ENCODE data around the gene ZBTB40. TPM values are rescaled to one million over a fixed set of nuclear protein-coding genes. Genes with fewer than 3 reads are reported as not detected.

ZBTB40 gene
- total RNA-seq, 1 experiment from 2014 or later, result 19.5 TPM

DNA sequence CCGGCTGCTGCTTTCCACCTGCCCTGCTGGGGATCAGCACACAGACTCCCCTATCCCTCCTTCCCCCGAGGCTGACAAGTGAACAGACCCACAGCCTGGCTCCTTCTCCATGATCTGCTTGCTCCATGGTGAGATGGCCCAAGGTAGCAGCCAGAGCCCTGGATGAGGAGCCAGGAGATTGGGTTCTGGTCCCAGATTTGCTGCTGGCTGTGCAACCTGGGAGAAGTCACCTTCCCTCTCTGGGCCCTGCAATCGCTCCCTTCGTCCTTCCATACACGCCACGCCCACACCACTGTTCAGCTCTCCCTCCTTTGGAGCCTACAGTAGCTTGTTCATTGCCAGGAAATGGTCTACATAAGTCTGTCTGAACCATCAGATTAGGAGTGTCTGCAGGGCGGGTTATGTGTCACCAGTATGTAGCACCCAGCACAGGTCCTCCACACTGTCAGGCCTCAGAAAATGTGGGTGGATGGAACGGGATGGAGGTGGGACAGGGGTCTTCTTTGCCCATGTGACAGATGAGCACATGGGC is 102.4 kb downstream of the ZBTB40 start:
- Histone ChIP-seq H3K36me3 (ENCODE audit: control insufficient read depth in 1 of 2, insufficient read depth in 2 of 2, low read length in 2 of 2) (no peaks in the 10 kb centered on the region), H3K27me3 (ENCODE audit: insufficient read depth, low read length) (no peaks in the 10 kb centered on the region), H3K9ac (ENCODE audit: low read length) (no peak overlapping the region), H3K4me3 (replicated peaks in 1 of 2; ENCODE audit: low read depth in 1 of 2, low read length in 2 of 2) (no peak overlapping the region), H3K9me2 (ENCODE audit: insufficient read depth) (no peaks in the 10 kb centered on the region), H3K9me3 (ENCODE audit: control insufficient read depth in 1 of 2, insufficient read depth in 1 of 2, low read depth in 1 of 2, low read length in 2 of 2) (no peaks in the 10 kb centered on the region), H4K20me1 (ENCODE audit: insufficient read depth) (no peaks in the 10 kb centered on the region), H3K27ac (ENCODE audit: low read depth, low read length) (no peak overlapping the region), H3K4me2 (ENCODE audit: low read length) (no peak overlapping the region), H3K4me1 (ENCODE audit: control insufficient read depth in 1 of 2, insufficient read depth in 2 of 2, low read length in 2 of 2) (no peaks in the 10 kb centered on the region), H3K79me2 (ENCODE audit: insufficient read depth, low read length) (no peaks in the 10 kb centered on the region), H2AFZ (ENCODE audit: low read depth, low read length, poor library complexity, severe bottlenecking) (no peak overlapping the region)
- RAD21 ChIA-PET (ENCODE audit: low non-redundant PET in 1 of 2, low total read pairs in 2 of 2, uncharacterized antibody in 2 of 2, unreplicated experiment in 2 of 2), result no interaction called here
- CTCF ChIA-PET, result no interaction called here
- intact Hi-C loops (cut with micrococcal nuclease), result no loop called here
- DNase-seq (ENCODE audit: low read depth, low spot score) (no peak), ATAC-seq (no peak)
- POLR2A ChIA-PET, result no interaction called here
- BruUV-seq (replicated peaks), result no TSS peak
- TF ChIP-seq CEBPB (IDR thresholded peaks at IDR 0.05; ENCODE audit: low read depth) (no peak), EZH2 (IDR thresholded peaks at IDR 0.05) (no peak), YY1 (IDR thresholded peaks at IDR 0.05; ENCODE audit: extremely low read depth, insufficient replicate concordance, low read depth, low read length) (no peak), RAD21 (IDR thresholded peaks at IDR 0.05; ENCODE audit: low read depth) (no peak), SIN3A (IDR thresholded peaks at IDR 0.05; ENCODE audit: low read depth) (no peak), SP1 (IDR thresholded peaks at IDR 0.05; ENCODE audit: low read depth) (no peak), FOSL1 (IDR thresholded peaks at IDR 0.05; ENCODE audit: low read depth) (no peak), ELF1 (IDR thresholded peaks at IDR 0.05; ENCODE audit: borderline replicate concordance, low read depth) (no peak), EGR1 (IDR thresholded peaks at IDR 0.05; ENCODE audit: low read depth) (no peak), POLR2AphosphoS5 (IDR thresholded peaks at IDR 0.05; ENCODE audit: low read depth, low read length) (no peak), SRF (IDR thresholded peaks at IDR 0.05; ENCODE audit: low read depth) (no peak), JUND (IDR thresholded peaks at IDR 0.05) (no peak), POLR2A (IDR thresholded peaks at IDR 0.05; ENCODE audit: borderline replicate concordance, extremely low read depth, insufficient read depth, insufficient read length) (no peak), ZFX (IDR thresholded peaks at IDR 0.05) (no peak), ZNF274 (IDR thresholded peaks at IDR 0.05; ENCODE audit: low read depth, low read length) (no peak)
- TF ChIP-seq, protein P1, sequence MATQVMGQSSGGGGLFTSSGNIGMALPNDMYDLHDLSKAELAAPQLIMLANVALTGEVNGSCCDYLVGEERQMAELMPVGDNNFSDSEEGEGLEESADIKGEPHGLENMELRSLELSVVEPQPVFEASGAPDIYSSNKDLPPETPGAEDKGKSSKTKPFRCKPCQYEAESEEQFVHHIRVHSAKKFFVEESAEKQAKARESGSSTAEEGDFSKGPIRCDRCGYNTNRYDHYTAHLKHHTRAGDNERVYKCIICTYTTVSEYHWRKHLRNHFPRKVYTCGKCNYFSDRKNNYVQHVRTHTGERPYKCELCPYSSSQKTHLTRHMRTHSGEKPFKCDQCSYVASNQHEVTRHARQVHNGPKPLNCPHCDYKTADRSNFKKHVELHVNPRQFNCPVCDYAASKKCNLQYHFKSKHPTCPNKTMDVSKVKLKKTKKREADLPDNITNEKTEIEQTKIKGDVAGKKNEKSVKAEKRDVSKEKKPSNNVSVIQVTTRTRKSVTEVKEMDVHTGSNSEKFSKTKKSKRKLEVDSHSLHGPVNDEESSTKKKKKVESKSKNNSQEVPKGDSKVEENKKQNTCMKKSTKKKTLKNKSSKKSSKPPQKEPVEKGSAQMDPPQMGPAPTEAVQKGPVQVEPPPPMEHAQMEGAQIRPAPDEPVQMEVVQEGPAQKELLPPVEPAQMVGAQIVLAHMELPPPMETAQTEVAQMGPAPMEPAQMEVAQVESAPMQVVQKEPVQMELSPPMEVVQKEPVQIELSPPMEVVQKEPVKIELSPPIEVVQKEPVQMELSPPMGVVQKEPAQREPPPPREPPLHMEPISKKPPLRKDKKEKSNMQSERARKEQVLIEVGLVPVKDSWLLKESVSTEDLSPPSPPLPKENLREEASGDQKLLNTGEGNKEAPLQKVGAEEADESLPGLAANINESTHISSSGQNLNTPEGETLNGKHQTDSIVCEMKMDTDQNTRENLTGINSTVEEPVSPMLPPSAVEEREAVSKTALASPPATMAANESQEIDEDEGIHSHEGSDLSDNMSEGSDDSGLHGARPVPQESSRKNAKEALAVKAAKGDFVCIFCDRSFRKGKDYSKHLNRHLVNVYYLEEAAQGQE (IDR thresholded peaks at IDR 0.05; ENCODE audit: low read depth), result no peak
- TF ChIP-seq, protein P2, sequence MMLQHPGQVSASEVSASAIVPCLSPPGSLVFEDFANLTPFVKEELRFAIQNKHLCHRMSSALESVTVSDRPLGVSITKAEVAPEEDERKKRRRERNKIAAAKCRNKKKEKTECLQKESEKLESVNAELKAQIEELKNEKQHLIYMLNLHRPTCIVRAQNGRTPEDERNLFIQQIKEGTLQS (IDR thresholded peaks at IDR 0.05), result no peak
- TF ChIP-seq, protein P3, sequence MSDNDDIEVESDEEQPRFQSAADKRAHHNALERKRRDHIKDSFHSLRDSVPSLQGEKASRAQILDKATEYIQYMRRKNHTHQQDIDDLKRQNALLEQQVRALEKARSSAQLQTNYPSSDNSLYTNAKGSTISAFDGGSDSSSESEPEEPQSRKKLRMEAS (IDR thresholded peaks at IDR 0.05), result no peak
- TF ChIP-seq, protein P4, sequence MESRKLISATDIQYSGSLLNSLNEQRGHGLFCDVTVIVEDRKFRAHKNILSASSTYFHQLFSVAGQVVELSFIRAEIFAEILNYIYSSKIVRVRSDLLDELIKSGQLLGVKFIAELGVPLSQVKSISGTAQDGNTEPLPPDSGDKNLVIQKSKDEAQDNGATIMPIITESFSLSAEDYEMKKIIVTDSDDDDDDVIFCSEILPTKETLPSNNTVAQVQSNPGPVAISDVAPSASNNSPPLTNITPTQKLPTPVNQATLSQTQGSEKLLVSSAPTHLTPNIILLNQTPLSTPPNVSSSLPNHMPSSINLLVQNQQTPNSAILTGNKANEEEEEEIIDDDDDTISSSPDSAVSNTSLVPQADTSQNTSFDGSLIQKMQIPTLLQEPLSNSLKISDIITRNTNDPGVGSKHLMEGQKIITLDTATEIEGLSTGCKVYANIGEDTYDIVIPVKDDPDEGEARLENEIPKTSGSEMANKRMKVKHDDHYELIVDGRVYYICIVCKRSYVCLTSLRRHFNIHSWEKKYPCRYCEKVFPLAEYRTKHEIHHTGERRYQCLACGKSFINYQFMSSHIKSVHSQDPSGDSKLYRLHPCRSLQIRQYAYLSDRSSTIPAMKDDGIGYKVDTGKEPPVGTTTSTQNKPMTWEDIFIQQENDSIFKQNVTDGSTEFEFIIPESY (IDR thresholded peaks at IDR 0.05; ENCODE audit: extremely low read depth, insufficient replicate concordance, low read length), result no peak
- TF ChIP-seq, protein P5, sequence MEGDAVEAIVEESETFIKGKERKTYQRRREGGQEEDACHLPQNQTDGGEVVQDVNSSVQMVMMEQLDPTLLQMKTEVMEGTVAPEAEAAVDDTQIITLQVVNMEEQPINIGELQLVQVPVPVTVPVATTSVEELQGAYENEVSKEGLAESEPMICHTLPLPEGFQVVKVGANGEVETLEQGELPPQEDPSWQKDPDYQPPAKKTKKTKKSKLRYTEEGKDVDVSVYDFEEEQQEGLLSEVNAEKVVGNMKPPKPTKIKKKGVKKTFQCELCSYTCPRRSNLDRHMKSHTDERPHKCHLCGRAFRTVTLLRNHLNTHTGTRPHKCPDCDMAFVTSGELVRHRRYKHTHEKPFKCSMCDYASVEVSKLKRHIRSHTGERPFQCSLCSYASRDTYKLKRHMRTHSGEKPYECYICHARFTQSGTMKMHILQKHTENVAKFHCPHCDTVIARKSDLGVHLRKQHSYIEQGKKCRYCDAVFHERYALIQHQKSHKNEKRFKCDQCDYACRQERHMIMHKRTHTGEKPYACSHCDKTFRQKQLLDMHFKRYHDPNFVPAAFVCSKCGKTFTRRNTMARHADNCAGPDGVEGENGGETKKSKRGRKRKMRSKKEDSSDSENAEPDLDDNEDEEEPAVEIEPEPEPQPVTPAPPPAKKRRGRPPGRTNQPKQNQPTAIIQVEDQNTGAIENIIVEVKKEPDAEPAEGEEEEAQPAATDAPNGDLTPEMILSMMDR (IDR thresholded peaks at IDR 0.05 in 2 of 3, conservative IDR thresholded peaks at IDR 0.05 in 1 of 3; ENCODE audit: borderline replicate concordance in 1 of 3, insufficient read depth in 1 of 3, low read depth in 2 of 3, low read length in 2 of 3), result no peak

Measured in HCT116 (cell line).